ENCODE data around the gene NBR1.

- no peak for TF ChIP-seq ELF4 (IDR thresholded peaks at IDR 0.05)
- TF ChIP-seq ZNF384 (IDR thresholded peaks at IDR 0.05) = no peak
- no peak for TF ChIP-seq SP1 (IDR thresholded peaks at IDR 0.05)
- no peak for TF ChIP-seq HDGF (IDR thresholded peaks at IDR 0.05; ENCODE audit: borderline replicate concordance)
- no peak for TF ChIP-seq FOXA1 (IDR thresholded peaks at IDR 0.05)
- TF ChIP-seq SUZ12 (IDR thresholded peaks at IDR 0.05) = no peak
- TF ChIP-seq LEF1 (IDR thresholded peaks at IDR 0.05; ENCODE audit: borderline replicate concordance) = no peak
- no peak for TF ChIP-seq CTBP1 (IDR thresholded peaks at IDR 0.05; ENCODE audit: borderline replicate concordance)
- no peak for TF ChIP-seq PKNOX1 (IDR thresholded peaks at IDR 0.05)
- TF ChIP-seq FOXK2 (IDR thresholded peaks at IDR 0.05) = no peak
- TF ChIP-seq ARNT (IDR thresholded peaks at IDR 0.05) = no peak
- no peak for TF ChIP-seq TARDBP (IDR thresholded peaks at IDR 0.05)
These were observed 44.1 kb upstream of the NBR1 start for GRCh38 chr17:43126911-43127290.

Measured in HEK293T (cell line).